ENCODE measurements around the gene C11orf58.

Gene C11orf58

DNA sequence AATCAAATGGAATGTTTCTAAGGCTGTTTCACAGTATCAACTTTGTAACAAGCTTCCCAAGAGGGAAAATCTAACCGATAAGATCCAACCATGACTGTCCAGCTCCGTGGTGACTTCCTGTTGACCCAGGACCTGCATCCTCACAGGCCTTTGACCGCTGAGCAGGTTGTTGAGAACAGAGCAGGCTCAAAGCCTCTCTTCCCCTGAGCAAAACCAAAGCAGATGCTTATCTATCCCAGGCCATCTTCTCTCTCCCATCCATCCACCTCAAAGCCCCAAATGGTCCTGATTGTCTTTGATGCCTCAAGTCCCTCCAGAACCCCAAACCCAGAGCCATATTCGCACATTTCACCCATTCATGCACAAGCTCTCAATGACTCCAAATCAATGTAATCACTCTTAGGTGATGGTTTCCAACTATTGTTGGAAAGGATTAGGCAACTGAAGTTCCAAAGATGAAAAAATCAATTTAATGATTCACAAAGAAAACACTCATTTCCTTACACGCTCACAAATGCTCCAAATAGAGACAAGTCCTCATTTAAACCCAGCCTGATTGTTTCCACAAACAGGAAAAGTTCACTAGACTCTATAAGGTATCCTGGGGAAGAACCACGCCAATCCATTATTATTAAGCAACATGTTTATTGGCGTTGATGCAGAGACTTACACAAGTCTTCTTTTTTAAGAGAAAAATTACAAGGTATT lies 48.7 kb downstream of the C11orf58 start:
- DNase-seq = no peak

DNA sequence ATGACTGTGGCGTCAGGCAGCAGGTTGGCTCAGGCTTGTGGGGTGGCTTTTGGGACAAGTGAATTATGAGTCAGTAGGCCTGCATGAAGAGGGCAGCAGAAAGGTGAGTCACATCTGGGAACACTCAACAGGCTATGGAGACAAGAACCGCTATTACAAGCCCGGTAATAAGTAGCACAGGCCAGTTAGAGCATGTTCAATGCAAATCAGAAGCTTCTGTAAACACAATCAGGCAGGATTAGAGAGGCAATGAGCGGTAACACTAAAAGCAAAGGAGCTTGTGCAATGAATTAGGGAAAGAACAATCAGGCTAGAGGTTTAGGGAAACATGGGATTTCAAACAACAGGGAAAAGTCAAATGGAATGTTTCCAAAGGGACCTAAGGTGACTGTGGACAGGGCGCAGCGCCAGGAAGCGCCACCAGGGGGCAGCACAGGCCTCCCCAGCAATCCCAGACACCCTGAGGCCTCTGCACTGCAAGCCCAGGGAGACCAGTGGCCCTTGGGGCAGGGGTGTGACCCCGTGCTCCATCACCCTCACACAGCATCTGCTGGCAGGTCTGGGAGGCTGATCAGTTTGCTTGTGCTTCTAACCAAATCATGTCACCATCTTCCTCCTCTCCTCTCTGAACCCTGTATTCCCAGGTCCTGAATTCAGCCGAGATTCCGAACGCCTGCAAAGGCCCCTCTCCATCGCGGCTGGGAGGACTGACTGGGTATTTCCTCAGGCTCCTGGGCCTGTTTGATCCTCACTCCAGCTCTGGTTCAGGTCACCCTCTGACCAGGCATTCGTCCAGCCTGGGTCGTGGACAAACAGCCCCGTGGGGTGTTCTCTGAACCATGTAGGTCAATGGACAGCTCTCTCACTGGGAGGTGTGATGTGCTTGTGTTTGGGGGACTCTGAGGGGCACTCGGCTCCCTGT lies 50.0 kb downstream of the C11orf58 start:
- peak; percentile 80 for DNase-seq

DNA sequence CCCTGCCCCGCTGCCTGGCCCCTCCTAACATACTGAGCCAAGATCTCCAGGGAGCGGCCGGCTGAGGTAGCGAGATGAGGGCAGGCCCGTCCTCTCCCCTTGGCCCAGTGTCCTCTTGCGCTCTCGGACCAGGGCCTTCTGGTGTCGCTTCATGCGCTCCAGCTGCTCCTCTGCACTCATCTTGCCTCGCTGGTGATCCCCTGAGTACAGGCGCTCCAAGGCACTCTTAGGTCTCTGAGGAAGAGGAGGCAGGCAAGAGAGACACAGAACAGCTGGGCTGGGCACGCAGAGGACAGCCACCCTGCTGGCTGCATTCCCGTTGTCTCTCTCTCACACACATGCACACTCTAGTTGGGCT lies 50.6 kb downstream of the C11orf58 start:
- DNase-seq = no peak

DNA sequence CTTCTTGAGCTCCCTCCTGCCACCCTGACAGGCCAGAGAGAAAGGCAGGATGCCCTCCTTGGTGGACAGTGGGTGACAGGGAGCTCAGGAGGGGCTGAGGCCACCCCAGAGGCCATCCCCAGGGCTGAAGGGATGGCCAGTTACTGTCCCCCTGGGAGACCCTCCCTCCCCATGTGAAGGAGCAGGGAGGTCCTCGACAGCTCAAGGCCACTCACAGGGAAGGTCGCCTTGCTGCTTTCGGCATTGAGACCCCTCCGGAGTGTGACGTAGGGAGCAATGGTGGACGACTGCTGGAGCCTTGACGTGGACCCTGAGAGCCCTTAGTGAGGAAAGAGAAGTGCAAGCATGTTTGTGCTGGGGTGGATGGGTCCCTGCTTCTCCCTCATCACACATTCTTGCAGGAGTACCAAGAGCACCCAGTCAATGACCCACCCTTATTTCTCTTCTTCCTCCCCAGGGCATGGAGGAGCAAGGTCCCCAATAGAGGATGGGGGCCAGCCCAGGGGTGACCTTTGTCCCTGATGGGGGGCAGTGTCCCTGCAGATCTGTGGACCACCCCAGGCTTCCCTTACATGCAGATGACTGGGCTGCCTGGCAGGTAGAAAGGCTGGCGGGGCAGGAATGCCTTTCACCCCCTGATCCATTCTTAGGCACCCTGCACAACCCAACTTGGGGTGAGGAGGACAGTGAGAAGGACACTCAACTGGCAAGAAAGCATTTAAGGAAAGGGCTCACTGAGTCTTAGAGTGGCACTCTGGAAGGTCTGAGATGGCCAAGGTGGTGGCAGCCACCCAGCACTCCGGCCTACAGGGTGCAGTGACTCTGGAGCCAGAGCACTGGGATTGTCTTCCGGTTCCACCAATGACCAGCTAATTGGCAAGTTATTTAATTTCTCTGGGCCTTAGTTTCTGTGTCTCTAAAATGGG lies 51.4 kb downstream of the C11orf58 start:
- DNase-seq = no peak

DNA sequence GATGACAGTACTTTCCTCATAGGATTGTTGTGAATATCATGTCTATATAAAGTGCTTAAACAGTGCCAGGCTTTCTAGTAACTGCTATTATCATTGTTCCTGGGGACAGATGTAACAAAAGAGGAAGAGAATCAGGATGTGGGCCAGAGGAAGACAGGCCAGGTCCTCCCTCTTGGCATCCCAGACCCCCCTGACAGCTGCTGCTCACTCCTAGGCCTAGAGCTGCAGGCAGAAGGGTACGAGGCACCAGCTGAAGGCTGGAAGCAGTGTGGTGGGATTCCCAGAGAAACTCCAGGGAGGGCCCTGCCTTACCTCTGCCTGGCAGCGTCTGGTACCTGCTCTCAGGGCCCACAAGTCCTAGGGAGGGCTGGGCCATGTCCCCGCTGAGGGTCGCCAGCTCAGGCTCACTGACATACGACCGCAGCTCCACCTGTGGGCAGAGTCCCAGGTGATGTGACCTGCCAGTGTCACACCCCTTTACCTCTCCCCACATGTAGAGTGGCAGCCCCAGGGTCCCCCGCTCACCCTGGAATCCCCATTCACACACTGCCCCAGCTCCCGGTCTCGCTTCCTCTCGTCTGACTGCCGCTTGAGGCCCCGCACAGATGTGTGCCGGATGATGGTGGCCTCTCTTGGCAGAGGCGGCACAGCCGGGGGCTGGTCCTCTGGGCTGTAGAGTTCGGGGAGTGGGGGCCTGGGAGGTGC lies 52.2 kb downstream of the C11orf58 start:
- DNase-seq = no peak

DNA sequence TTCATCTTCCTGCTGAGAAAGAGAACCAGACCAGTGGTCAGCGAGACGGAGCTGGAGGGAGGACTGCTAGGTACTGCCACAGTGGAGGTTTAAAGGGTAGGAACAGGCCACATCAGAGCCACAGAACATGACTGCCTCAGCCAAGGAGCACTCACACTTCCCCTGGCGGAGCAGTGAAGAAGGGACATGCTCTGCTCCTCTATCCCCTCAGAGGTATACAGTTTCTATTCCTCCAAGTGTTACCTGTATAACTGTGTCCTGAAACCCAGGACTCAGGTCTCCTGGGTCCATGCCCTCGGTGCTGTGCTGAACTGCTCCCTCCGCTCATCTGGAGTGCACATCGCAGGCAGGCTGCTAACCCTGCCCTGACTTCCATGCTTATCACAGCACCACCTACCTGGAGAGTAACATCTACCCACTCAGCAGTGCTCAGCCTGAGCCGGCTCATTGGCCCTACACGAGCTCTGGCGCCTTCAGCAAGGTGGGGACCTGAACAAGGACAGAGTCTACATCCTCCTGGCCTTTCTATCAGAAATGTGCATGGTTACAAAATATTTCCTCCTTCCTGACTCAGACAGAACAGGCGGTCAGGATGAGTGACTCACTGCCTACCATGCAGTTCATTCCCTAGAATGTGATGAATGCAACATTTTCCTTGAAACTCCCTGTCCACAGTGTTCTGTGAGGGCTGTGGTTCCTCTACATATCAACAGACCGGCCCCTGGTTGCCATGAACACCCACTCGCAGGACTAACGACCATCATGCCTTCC lies 52.9 kb downstream of the C11orf58 start:
- peak; percentile 90 for DNase-seq

DNA sequence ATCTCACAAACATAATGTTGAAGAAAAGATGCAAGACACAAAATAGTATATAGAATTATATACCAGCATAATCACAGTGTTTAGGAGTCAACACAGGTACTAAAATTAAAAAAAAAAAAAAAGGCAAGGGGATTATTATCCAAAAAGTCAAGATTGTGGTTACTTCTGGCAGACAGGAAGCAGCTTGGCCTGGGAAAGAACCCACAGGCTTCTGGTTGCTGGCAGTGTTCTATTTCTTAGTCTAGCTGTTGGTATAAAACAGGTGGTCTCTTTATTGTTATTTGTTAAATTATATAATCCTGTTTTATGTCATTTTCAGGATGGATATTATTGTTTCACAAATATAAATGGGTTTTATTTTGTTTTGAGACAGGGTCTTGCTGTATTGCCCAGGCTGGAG lies 54.0 kb downstream of the C11orf58 start:
- no peak for DNase-seq

DNA sequence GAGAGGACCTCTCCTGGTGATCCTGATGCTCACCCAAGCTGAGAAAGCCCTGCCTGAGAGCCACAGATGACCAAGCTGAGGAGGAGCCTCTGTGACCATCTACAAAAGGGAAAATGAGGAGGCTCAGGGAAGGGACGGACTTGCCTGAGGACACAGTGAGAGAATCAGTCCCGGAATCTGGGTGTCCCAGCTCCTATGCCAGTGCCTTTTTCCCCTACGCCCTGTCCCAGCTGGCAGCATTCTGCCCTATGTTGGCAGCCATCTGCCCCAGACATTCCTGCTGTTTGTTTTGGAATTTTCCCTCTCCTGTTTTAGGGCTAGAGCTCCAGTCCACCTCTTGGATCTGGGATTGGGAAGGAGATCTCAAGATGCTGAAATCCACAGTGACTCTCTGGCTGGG lies 54.6 kb downstream of the C11orf58 start:
- no peak for DNase-seq

DNA sequence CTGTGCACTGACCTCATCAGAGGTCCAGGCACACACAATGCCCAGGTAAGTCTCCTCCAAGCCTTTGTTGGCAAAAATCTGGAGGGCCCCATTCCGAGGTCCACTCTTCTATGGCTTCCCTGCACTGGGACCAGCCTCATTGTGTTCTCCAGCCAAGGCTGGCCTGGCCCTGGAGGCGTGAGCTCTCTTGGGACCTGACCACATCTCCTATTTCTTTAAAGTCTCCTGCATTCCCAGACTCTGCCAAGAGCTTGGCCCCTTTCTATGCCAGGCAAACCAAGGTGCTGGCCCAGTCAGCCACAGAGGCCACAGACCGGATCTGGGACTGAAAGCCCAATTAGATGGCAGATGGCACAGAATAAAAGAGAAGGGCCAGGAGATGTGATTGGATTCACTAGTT lies 55.1 kb downstream of the C11orf58 start:
- no peak for DNase-seq

DNA sequence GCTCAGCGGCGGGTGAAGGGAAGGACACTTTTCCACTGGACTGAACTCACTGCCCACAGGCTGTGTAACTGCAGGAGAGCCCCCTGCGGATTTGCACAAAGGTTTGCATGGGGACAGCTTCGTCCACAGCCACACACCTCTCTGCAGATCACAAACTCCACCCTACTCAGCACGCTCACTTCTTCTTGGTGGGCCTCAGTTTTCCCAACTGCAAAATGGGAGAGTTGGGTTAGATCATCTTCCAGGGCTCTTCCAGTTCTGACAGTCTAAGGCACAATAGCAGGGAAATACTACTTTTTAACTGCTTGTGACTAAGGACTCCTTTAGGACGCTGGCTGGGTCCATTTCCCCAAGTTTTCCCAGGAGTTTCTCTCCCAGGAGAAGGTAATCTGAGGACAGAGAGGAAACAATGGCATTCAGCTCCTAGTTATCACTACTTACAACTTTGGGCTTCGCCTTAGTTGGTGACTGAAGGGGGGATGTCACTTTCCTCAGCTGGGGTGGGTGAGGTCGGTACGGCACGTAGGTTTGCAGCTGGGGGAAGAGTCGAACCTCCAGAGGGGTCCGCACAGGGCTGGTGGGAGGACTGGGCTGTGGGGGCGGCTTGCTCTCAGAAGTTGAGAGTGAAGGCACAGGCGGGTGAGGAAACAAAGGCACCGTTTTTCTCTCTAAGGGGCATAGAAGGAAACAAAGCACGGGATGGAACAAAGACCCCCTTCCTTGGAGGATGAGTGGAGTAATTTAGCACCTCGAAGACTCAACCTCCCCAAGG lies 55.8 kb downstream of the C11orf58 start:
- no peak for DNase-seq

DNA sequence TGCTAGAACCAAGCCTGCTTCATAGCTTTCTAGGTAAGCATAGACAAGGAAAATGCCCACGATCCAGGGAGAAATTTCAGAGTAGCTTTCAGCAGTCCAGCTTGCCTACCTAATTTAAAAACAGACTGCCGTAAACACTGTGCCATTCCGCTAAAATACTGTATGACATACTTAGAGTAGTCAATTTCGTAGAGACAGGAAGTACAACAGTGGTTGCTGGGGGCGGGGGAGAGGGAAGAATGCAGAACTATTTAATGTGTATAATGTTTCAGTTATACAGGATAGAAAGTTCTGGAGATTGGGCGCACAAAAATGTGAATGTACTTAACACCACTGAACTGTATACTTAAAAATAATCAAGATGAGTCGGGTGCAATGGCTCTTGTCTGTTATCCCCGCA lies 56.7 kb downstream of the C11orf58 start:
- DNase-seq = peak; percentile 82

DNA sequence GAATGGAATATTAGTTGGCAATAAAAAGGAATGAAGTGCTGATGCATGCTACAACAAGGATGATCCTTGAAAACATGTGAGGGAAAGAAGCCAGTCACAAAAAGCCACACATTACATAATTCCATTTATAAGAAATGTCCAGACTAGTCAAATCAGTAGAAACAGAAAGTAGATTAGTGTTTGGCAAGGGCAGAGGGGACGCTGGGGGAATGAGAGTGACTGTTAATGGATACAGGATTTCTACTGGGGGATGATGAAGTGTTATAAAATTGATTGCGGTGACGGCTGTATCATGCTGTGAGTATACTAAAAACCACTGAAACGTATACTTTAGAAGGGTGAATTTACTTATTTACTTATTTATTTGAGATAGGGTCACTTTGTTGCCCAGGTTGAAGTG lies 57.9 kb downstream of the C11orf58 start:
- DNase-seq = peak; percentile 80

DNA sequence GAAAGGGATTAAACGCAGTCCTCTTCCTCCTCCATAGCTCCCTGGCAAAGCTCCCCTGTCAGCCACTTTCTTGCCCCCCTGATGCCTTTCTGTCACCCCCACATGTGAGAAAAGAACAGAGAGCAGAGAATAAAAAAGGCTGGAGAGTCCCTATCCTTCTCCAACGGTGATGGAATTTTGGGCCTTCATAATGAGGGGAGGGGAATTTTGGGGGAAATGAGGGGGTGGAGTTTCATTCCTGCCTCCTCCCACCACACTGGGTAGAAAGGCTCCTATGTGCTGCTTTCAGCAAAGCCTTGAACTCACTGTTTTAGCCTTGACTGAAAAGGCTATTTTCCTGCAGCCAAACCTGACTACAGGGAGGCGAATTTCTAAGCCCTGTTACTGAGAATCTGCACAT lies 59.3 kb downstream of the C11orf58 start:
- DNase-seq = no peak

DNA sequence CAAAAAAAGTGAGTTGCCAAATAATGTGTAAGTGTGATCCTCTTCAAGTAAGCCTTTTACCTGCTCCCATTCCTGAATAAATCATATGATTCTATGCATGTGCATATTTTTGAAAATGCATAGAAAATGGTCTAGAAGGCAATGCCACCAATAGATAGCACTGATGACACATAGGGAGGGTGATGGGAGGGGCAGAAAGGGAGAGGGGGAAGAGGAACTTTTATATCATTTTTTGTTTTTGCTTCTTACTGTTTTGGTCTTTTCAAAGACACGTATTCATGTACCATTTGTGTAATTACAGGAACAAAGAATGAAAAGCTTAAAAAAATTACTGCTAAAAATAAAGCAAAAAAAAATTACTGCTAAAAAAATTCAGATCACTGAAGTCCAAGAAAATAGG lies 60.8 kb downstream of the C11orf58 start:
- peak; percentile 46 for DNase-seq

DNA sequence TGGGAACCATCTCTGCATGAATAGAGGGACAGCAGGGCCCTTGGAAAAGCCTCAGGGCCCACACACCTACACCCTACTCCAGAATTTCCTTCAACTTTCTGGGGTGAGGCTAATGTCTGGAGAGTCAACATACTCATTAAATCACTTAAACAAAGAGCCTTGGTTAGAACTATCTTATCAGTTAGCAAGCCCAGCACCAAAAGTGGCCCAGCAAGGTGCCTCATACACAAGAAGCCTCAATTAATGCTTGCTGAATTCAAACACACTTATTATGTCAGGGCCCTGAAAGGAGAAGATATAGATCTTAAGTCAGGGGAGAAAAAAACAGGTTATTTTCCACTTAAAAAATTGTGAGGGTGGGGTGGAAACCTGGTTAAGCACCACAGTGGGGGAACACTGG lies 61.4 kb downstream of the C11orf58 start:
- DNase-seq = no peak

DNA sequence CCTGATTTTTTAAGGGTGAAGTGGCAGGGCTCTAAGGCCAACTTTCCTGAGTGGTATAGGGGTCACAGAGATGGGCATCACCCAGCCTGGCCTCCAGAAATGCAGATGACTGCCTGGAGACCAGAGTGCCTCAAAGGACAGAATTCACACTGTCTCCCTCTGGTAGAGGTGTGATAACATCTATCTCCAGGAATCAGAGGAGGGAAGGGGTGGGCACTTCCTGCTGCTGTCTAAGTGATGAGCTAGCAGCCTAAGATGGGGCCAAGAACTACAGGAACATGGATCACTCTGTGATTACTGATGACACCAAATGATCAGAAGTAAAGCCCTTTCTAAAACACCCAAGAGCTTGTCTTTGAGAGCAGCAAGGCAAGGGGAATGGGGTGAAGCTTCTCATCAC lies 61.9 kb downstream of the C11orf58 start:
- DNase-seq = no peak

DNA sequence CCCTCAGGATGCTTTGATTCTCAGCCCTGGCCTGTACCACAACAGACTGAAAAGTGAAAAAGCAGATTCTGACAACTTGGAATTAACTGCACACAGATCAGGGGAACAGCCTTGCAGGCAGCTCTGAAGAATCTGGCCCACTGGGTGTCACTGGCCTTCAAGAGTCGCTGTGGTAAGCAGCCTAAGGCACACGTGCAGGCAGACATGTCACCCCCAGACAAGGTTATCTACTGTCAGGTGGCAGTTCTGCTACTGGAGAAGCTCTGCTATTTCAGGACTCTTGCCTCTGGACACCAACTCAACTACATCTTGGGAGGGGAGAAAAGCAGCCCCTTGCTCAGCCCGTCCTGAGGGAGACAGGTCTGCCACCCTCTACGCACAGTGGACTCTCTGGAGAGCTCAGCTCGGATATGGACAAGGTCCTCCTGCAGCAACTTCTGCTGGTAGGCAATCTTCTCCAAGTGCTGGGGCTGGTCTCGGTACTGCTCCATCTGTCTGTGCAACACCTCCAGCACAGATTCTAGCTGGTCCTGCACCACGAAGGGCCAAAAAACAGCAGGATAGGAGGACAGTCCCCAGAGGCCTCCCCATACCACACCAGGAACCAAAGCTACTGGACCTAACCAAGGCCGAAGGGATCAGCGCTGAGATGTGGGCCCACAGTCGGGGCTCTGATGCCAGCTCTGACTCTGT lies 63.0 kb downstream of the C11orf58 start:
- no peak for DNase-seq

DNA sequence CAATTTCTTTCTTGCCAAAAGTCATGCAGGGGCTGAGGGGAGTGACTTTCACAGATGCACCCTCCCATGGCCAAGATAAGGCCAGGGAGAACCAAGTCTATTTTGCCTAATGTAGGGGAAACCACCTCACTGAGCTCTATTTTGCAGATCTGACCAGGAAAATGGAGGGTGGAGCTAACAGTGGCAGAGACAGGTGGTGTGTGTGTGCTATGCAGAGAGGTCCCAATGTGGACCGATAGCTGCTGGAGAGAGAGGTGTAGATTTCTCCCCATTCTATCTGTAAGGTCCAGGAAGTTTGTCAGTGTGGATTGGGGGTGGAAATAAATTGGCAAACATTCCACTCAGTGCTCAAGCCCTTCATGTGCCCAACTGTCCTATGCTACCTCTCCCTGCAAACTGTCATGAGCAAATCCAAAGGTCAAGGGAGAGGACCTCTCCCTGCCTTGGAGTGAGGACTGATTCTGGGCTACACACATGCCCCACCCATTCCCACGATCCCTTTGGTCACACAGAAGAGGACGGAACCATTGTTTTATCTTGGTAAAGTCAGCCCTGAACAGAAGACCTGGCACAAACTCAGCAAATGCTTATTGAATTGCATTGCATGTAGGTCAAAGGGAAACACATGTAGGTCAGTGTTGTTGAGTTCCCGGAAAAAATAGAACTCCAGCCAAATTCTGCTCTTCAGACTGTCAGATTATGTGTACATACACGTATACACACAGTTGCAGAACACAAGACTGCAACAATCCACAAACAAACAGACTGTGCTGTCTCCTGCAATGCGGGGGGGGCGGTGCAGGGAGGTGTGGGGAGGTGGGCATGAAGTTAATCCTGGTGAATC lies 65.9 kb downstream of the C11orf58 start:
- no peak for DNase-seq

DNA sequence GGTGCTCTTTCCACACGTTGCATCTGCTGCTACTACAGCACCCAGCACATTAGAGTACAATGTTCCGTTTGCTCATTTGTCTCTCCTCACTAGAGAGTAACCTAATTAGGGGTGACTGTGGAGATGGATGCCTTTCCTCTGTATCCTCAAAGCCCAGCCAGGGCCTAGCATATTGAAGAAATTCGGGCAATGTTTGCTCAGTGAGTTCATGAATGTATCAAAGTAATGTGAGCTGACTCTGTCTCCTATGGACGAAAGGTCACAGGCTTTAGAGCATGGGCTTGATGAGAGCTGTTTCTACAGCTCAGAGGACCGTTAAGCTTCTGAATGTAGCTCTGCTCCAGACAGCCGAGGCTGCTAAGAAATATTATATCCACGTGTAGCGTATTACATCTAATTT lies 67.5 kb downstream of the C11orf58 start:
- no peak for DNase-seq
